HG02884 (cell line): ENCODE data around the gene DNTT.

Experiments used
- ATAC-seq: cut with Tn5 transposase; IDR thresholded peaks from one replicate; pipeline ENCODE4 v1.9.1; 2021; ENCODE audit warnings: mild to moderate bottlenecking, moderate library complexity; ENCODE audit not compliant: unreplicated experiment

The DNTT gene

GRCh38 chr10:96374985-96375830 lies 71.0 kb downstream of the DNTT start:
- ATAC-seq, result peak; percentile 78

GRCh38 chr10:96376483-96376882 lies 72.2 kb downstream of the DNTT start:
- ATAC-seq, result no peak

GRCh38 chr10:96377816-96378294 lies 73.6 kb downstream of the DNTT start:
- no peak for ATAC-seq

- ATAC-seq, result no peak
Observed at GRCh38 chr10:96378741-96379140, 74.5 kb downstream of the DNTT start.

GRCh38 chr10:96379758-96380157 lies 75.5 kb downstream of the DNTT start:
- no peak for ATAC-seq

GRCh38 chr10:96380821-96381220 lies 76.6 kb downstream of the DNTT start:
- no peak for ATAC-seq

- no peak for ATAC-seq
Observed at GRCh38 chr10:96384506-96384905, 80.3 kb downstream of the DNTT start.

- no peak for ATAC-seq
Observed at GRCh38 chr10:96387161-96387560, 82.9 kb downstream of the DNTT start.

- no peak for ATAC-seq
Observed at GRCh38 chr10:96387601-96388000, 83.4 kb downstream of the DNTT start.
